Hepatocyte (in vitro differentiated cells): ENCODE results near the gene CASP7.

ENCODE experiments used
- EZH2 ChIP-seq: fragments of 200-600 bp; sonication (generic); IDR thresholded peaks from 2 replicates; pipeline ENCODE4 v1.6.1; 2016; ENCODE audit warnings: antibody characterized with exemption, mild to moderate bottlenecking, borderline replicate concordance
- EZH2phosphoT487 ChIP-seq: fragments of 200-600 bp; sonication (generic); IDR thresholded peaks from one replicate; pipeline ENCODE4 v1.6.1; 2018; ENCODE audit warnings: antibody characterized with exemption, mild to moderate bottlenecking, low read depth, moderate library complexity; ENCODE audit not compliant: unreplicated experiment, severe bottlenecking
- TF ChIP-seq, protein P1 (sequence below): fragments of 200-600 bp; sonication (generic); IDR thresholded peaks from 2 replicates; pipeline ENCODE4 v1.5.1; 2016; ENCODE audit warnings: antibody characterized with exemption, mild to moderate bottlenecking; ENCODE audit not compliant: poor library complexity

DNA sequence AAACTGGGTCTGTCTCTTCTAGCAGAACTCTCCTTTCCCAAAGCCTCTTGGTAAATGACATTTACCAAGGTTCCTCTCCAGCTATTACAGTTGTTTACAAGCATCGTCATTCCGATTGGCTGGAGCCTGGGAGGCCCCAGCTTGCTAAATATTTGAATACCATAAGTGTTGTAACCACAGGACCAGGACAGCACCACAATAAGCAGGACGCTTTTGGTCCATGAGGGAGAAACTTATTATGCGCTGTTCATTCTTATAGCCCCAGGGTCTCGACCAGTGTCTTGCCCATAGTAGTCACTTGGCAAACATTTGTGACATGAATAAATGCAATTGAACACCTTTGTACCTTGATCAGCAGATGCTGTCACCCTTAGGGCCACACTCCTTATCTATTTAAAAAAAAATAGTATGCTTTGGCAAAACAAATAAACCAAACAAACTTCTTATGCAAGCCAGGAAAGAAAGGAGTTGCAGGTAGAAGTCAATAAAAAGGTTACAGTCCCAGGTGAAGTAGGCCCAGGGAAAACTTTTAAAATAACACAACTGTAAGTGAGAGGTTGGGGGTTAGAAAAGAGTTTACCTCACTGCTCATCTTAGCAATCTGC is 48.7 kb upstream of the CASP7 start:
- TF ChIP-seq, protein P1, sequence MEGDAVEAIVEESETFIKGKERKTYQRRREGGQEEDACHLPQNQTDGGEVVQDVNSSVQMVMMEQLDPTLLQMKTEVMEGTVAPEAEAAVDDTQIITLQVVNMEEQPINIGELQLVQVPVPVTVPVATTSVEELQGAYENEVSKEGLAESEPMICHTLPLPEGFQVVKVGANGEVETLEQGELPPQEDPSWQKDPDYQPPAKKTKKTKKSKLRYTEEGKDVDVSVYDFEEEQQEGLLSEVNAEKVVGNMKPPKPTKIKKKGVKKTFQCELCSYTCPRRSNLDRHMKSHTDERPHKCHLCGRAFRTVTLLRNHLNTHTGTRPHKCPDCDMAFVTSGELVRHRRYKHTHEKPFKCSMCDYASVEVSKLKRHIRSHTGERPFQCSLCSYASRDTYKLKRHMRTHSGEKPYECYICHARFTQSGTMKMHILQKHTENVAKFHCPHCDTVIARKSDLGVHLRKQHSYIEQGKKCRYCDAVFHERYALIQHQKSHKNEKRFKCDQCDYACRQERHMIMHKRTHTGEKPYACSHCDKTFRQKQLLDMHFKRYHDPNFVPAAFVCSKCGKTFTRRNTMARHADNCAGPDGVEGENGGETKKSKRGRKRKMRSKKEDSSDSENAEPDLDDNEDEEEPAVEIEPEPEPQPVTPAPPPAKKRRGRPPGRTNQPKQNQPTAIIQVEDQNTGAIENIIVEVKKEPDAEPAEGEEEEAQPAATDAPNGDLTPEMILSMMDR, result no peak
- TF ChIP-seq EZH2 (no peak), EZH2phosphoT487 (no peak)
